Astrocyte (in vitro differentiated cells and primary cell): Measurements from ENCODE around the gene HBA2.
"Not testable (repeated sequence)": the region's sequence is repeated elsewhere in the genome, so short reads cannot be mapped to it uniquely, and the experiment has no call there.

ENCODE experiments used
- EZH2 ChIP-seq: IDR thresholded peaks from 2 replicates; pipeline ENCODE4 v1.6.1; 2012; ENCODE audit warnings: mild to moderate bottlenecking, low read length, inconsistent platforms; ENCODE audit not compliant: insufficient read depth
- TF ChIP-seq, protein P1 (sequence below): IDR thresholded peaks from 2 replicates; pipeline ENCODE4 v1.5.1; 2011; ENCODE audit warnings: low read depth, mild to moderate bottlenecking, inconsistent platforms, low read length, moderate library complexity; ENCODE audit not compliant: insufficient read depth

DNA sequence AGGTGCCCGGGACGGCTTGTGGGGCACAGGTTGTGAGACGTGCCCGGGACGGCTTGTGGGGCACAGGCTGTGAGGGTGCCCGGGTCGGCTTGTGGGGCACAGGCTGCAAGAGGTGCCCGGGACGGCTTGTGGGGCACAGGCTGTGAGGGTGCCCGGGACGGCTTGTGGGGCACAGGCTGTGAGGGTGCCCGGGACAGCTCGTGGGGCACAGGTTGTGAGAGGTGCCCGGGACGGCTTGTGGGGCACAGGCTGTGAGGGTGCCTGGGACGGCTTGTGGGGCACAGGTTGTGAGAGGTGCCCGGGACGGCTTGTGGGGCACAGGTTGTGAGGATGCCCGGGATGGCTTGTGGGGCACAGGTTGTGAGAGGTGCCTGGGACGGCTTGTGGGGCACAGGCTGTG, 12.4 kb upstream of the HBA2 start:
- TF ChIP-seq, protein P1, sequence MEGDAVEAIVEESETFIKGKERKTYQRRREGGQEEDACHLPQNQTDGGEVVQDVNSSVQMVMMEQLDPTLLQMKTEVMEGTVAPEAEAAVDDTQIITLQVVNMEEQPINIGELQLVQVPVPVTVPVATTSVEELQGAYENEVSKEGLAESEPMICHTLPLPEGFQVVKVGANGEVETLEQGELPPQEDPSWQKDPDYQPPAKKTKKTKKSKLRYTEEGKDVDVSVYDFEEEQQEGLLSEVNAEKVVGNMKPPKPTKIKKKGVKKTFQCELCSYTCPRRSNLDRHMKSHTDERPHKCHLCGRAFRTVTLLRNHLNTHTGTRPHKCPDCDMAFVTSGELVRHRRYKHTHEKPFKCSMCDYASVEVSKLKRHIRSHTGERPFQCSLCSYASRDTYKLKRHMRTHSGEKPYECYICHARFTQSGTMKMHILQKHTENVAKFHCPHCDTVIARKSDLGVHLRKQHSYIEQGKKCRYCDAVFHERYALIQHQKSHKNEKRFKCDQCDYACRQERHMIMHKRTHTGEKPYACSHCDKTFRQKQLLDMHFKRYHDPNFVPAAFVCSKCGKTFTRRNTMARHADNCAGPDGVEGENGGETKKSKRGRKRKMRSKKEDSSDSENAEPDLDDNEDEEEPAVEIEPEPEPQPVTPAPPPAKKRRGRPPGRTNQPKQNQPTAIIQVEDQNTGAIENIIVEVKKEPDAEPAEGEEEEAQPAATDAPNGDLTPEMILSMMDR = not testable (repeated sequence)
- not testable (repeated sequence) for TF ChIP-seq EZH2
